Measurements from ENCODE around the gene ZFPL1.

ZFPL1 gene

GRCh38 chr11:65136515-65137096 is 52.6 kb downstream of the ZFPL1 start:
- in situ Hi-C loops (cut with MboI; ENCODE audit: low sequenced_read_pairs, unreplicated experiment): no loop called here
- TF ChIP-seq CTCF (IDR thresholded peaks at IDR 0.05; ENCODE audit: borderline replicate concordance, control extremely low read depth, extremely low read depth, insufficient read depth, missing control alignments): no peak
- no peak for DNase-seq (ENCODE audit: low spot score)
